SH-SY5Y (cell line): ENCODE measurements around the gene ILKAP.

ENCODE experiments used
- GATA2 ChIP-seq: IDR thresholded peaks from 2 replicates; pipeline ENCODE4 v1.6.1; 2011; ENCODE audit warnings: mild to moderate bottlenecking, low read depth, low read length
- GATA3 ChIP-seq: IDR thresholded peaks from 2 replicates; pipeline ENCODE4 v1.6.1; 2011; ENCODE audit warnings: low read depth, mild to moderate bottlenecking, low read length, moderate library complexity

- TF ChIP-seq GATA2: no peak
- no peak for TF ChIP-seq GATA3
Observed at GRCh38 chr2:238139196-238140039, 64.1 kb downstream of the ILKAP start.
